HepG2 (cell line): ENCODE measurements around the gene TCF12. TPM values are rescaled to one million over a fixed set of nuclear protein-coding genes. Genes with fewer than 3 reads are reported as not detected.
A peak's percentile ranks its signal among the peaks of the same experiment; 100 is the strongest.

Experiments used
- CCAR2 ChIP-seq: fragments of 200-400 bp; formaldehyde crosslinking; optimal IDR thresholded peaks from 2 replicates; pipeline ENCODE3; 2018; ENCODE audit warnings: low read depth, mild to moderate bottlenecking, low read length, moderate library complexity
- CEBPZ ChIP-seq: IDR thresholded peaks from 2 replicates; pipeline ENCODE4 v1.6.1; 2012; ENCODE audit warnings: low read length, improper control_type of control experiment
- HNRNPL ChIP-seq: fragments of 200-400 bp; formaldehyde crosslinking; IDR thresholded peaks from 2 replicates; pipeline ENCODE4 v1.6.1; 2017; ENCODE audit warnings: mild to moderate bottlenecking, low read depth, low read length
- NBN ChIP-seq: fragments of 450-650 bp; conservative IDR thresholded peaks from 2 replicates; pipeline ENCODE4 v1.6.1; 2017
- PHF8 ChIP-seq: sonication (generic); formaldehyde crosslinking; IDR thresholded peaks from 2 replicates; pipeline ENCODE4 v1.5.0; 2020; ENCODE audit warnings: missing genetic modification reagents
- PTBP1 ChIP-seq: fragments of 200-400 bp; formaldehyde crosslinking; IDR thresholded peaks from 2 replicates; pipeline ENCODE4 v1.6.1; 2018; ENCODE audit warnings: low read length, low read depth; ENCODE audit not compliant: poor library complexity, severe bottlenecking
- SP140L ChIP-seq: sonication (generic); formaldehyde crosslinking; IDR thresholded peaks from 2 replicates; pipeline ENCODE4 v1.4.0; 2020; ENCODE audit warnings: missing genetic modification reagents, borderline replicate concordance
- STAG1 ChIP-seq: sonication (generic); formaldehyde crosslinking; IDR thresholded peaks from 2 replicates; pipeline ENCODE4 v1.4.0; 2020; ENCODE audit warnings: missing genetic modification reagents
- UBTF ChIP-seq: sonication (generic); formaldehyde crosslinking; IDR thresholded peaks from 2 replicates; pipeline ENCODE4 v1.4.0; 2020; ENCODE audit warnings: mild to moderate bottlenecking, missing genetic modification reagents
- XRCC5 ChIP-seq: fragments of 200-400 bp; formaldehyde crosslinking; optimal IDR thresholded peaks from 2 replicates; pipeline ENCODE3; 2017; ENCODE audit warnings: mild to moderate bottlenecking, low read length
- ZFP1 ChIP-seq: IDR thresholded peaks from 2 replicates; pipeline ENCODE4 v1.6.1; 2016
- ZFP90 ChIP-seq: sonication (generic); formaldehyde crosslinking; IDR thresholded peaks from 2 replicates; pipeline ENCODE4 v1.8.0; 2022; ENCODE audit warnings: missing genetic modification reagents, mild to moderate bottlenecking, inconsistent platforms, borderline replicate concordance
- ZFY ChIP-seq: sonication (generic); formaldehyde crosslinking; IDR thresholded peaks from 2 replicates; pipeline ENCODE4 v1.4.0; 2020; ENCODE audit warnings: missing genetic modification reagents
- ZNF263 ChIP-seq: sonication (generic); formaldehyde crosslinking; IDR thresholded peaks from 2 replicates; pipeline ENCODE4 v1.4.0; 2020; ENCODE audit warnings: missing genetic modification reagents
- ZNF282 ChIP-seq: fragments of 450-650 bp; IDR thresholded peaks from 2 replicates; pipeline ENCODE4 v1.6.1; 2018; ENCODE audit not compliant: partially characterized antibody
- ZNF446 ChIP-seq: sonication (generic); formaldehyde crosslinking; IDR thresholded peaks from 2 replicates; pipeline ENCODE4 v1.5.0; 2020; ENCODE audit warnings: mild to moderate bottlenecking, missing genetic modification reagents
- ZNF577 ChIP-seq: sonication (generic); formaldehyde crosslinking; IDR thresholded peaks from 2 replicates; pipeline ENCODE4 v1.4.0; 2020; ENCODE audit warnings: mild to moderate bottlenecking, low read depth, missing genetic modification reagents, borderline replicate concordance
- ZNF639 ChIP-seq: conservative IDR thresholded peaks from 2 replicates; pipeline ENCODE4 v1.6.1; 2018; ENCODE audit warnings: missing genetic modification reagents
- ZNF703 ChIP-seq: sonication (generic); formaldehyde crosslinking; IDR thresholded peaks from 2 replicates; pipeline ENCODE4 v1.5.1; 2020; ENCODE audit warnings: missing genetic modification reagents, mild to moderate bottlenecking, moderate library complexity, borderline replicate concordance
- ZNF737 ChIP-seq: sonication (generic); formaldehyde crosslinking; IDR thresholded peaks from 2 replicates; pipeline ENCODE4 v1.5.0; 2020; ENCODE audit warnings: missing genetic modification reagents, mild to moderate bottlenecking, borderline replicate concordance
- ZNF766 ChIP-seq: sonication (generic); formaldehyde crosslinking; IDR thresholded peaks from 2 replicates; pipeline ENCODE4 v1.5.0; 2020; ENCODE audit warnings: missing genetic modification reagents, borderline replicate concordance
- ZSCAN29 ChIP-seq: sonication (generic); formaldehyde crosslinking; conservative IDR thresholded peaks from 2 replicates; pipeline ENCODE4 v1.4.0; 2020; ENCODE audit warnings: mild to moderate bottlenecking, missing genetic modification reagents
- polyA plus RNA-seq, 8 experiments: library from polyadenylated mRNA; depleted of rRNA in 3 of 8; stranded (reverse) in 7 of 8; unstranded in 1 of 8; fragments of >200 nt; fragmentation: Illumina TruSeq in 4 of 8; extraction: Trizol in 4 of 8; gene quantifications; 2 replicates each; pipeline versions ENCODE4 v1.2.1 to v1.2.3, GENCODE V29; 2011 to 2016; ENCODE audit warnings: low read depth in 4 of 8, missing spikeins in 1 of 8, mixed read lengths in 1 of 8; ENCODE audit not compliant: insufficient read depth in 1 of 8
- total RNA-seq, 5 experiments: library from RNA; depleted of rRNA; stranded (reverse); fragments of >200 nt; fragmentation: Illumina TruSeq; extraction: Trizol; gene quantifications; 2 replicates each; pipeline ENCODE4 v1.2.3, GENCODE V29; 2016; ENCODE audit warnings: low read depth in 1 of 5
- TF ChIP-seq, protein P1 (sequence below): sonication (generic); formaldehyde crosslinking; IDR thresholded peaks from 2 replicates; pipeline ENCODE4 v1.8.0; 2023; ENCODE audit warnings: mild to moderate bottlenecking, missing genetic modification reagents

The TCF12 gene
- total and polyA plus RNA-seq, 2 of the 13 experiments (the other 11 are each of a cell fraction or from before 2014, with no cell fraction given): 48.6 to 51.1 TPM

DNA sequence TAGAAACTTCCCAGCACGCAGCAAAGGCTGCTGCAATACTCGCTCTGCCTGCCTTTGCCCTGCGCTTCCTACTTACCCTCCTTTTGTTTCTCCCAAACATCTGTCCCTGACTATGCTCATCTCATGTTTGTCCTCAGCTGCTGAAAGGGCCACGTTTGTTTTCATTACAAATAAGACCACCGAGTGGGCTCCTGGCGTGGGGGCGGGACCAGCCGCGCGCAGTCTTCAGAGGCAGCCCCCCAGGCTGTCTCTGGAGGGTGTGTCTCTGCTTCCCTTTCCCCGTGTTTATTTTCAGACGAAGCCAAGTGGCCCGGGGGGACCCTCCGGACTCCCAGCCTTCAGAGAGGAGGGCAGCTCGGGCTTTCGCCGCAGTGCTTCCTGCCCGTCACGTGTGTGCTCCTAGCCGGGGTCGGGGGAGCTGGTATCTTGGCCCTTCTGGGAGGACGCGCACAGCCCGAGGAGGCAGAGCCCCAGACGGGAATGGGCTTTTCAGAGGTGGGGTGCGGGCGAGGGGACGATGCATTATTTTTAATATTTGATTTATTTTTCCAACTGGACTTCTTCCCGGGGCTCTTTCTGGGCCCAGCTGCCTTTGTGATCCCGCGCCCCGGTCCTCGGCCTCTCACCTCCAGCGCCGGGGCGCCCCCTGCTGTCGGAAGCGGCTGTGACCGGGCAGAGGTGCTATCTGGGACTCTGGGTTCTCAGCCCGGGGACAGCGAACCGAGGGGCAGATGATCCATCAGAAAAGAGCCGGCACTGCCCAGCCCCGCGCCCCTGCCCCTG lies 387.9 kb downstream of the TCF12 start (continued):
- TF ChIP-seq ZNF639 (no peak), ZNF737 (CRISPR knock-in tag) (no peak), ZFP90 (CRISPR knock-in tag) (no peak), ZNF282 (no peak), UBTF (CRISPR knock-in tag) (0 out of 2 replicates have a peak, but pooled peaks have one; percentile 11), PTBP1 (no peak), STAG1 (CRISPR knock-in tag) (peak; percentile 85), ZFY (peak; percentile 44; the same call in 1 of the 2 replicates), ZNF263 (CRISPR knock-in tag) (peak; percentile 20; the same call in 1 of the 2 replicates), ZNF446 (no peak), PHF8 (CRISPR knock-in tag) (no peak), HNRNPL (0 out of 2 replicates have a peak, but pooled peaks have one; percentile 25), ZNF577 (CRISPR knock-in tag) (no peak), CEBPZ (no peak), ZNF703 (CRISPR knock-in tag) (no peak), XRCC5 (peak; percentile 47), NBN (no peak), ZFP1 (no peak), CCAR2 (no peak), ZNF766 (CRISPR knock-in tag) (0 out of 2 replicates have a peak, but pooled peaks have one; percentile 5), SP140L (no peak), ZSCAN29 (CRISPR knock-in tag) (no peak)
- TF ChIP-seq, protein P1, sequence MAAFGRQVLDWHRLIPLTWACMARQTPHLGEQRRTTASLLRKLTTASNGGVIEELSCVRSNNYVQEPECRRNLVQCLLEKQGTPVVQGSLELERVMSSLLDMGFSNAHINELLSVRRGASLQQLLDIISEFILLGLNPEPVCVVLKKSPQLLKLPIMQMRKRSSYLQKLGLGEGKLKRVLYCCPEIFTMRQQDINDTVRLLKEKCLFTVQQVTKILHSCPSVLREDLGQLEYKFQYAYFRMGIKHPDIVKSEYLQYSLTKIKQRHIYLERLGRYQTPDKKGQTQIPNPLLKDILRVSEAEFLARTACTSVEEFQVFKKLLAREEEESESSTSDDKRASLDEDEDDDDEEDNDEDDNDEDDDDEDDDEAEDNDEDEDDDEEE: 0 out of 2 replicates have a peak, but pooled peaks have one; percentile 26
